Measurements from ENCODE around the gene ELF3. TPM values are rescaled to one million over a fixed set of nuclear protein-coding genes. Genes with fewer than 3 reads are reported as not detected.

The ELF3 gene
- total and polyA plus RNA-seq, 2 of the 4 experiments (the other 2 are of a cell fraction), result under 0.01 to 0.38 TPM

Small RNAs within 50 kb of the gene (microRNA-seq; reads per million reads assigned to microRNA genes)
- gene AL691482.1 (ENCODE audit: insufficient read depth, insufficient read length), result not detected
- gene AL691482.2 (ENCODE audit: insufficient read depth, insufficient read length), result not detected
- 0.37 to 3.1 reads per million in 2 experiments for gene MIR6740 (ENCODE audit: insufficient read depth in 1 of 2, insufficient read length in 1 of 2, unreplicated experiment in 1 of 2)
- gene RF00156 (ENCODE audit: insufficient read depth, insufficient read length), result not detected

Small RNAs within 50 kb of the gene (small RNA-seq; reads per million reads assigned to genes)
- 0 reads per million in 5 experiments for gene AL691482.1
- gene AL691482.2, result 0 reads per million in 5 experiments
- 0 reads per million in 5 experiments for gene MIR6740
- gene RF00156, result 0 to 0.18 (median 0) reads per million in 5 experiments

Other genes with a start within 250 kb of the ELF3 start
- 13.9 and 14.0 TPM in 2 replicates for gene IPO9, start 181.4 kb upstream of the ELF3 start, total RNA-seq (2012; rRNA removed)
- 23.4 and 29.6 TPM in 2 replicates for gene IPO9, start 181.4 kb upstream of the ELF3 start, polyA plus RNA-seq (2012; rRNA removed)
- 10.0 and 11.1 TPM in 2 replicates for gene SHISA4, start 121.7 kb upstream of the ELF3 start, total RNA-seq (2012; rRNA removed)
- 34.8 and 47.8 TPM in 2 replicates for gene SHISA4, start 121.7 kb upstream of the ELF3 start, polyA plus RNA-seq (2012; rRNA removed)
- gene LMOD1, start 64.0 kb upstream of the ELF3 start, total RNA-seq (2012; rRNA removed), result 44.4 and 53.2 TPM in 2 replicates
- 48.6 and 51.7 TPM in 2 replicates for gene LMOD1, start 64.0 kb upstream of the ELF3 start, polyA plus RNA-seq (2012; rRNA removed)
- 87.3 and 114 TPM in 2 replicates for gene TIMM17A, start 55.1 kb upstream of the ELF3 start, total RNA-seq (2012; rRNA removed)
- gene TIMM17A, start 55.1 kb upstream of the ELF3 start, polyA plus RNA-seq (2012; rRNA removed), result 66.4 and 80.4 TPM in 2 replicates
- 39.7 and 49.8 TPM in 2 replicates for gene RNPEP, start 27.9 kb upstream of the ELF3 start, total RNA-seq (2012; rRNA removed)
- 57.3 and 75.4 TPM in 2 replicates for gene RNPEP, start 27.9 kb upstream of the ELF3 start, polyA plus RNA-seq (2012; rRNA removed)
- gene GPR37L1, start 112.3 kb downstream of the ELF3 start, total RNA-seq (2012; rRNA removed), result not detected in 2 replicates
- 0.02 TPM in 1 of 2 replicates, not detected in the other for gene GPR37L1, start 112.3 kb downstream of the ELF3 start, polyA plus RNA-seq (2012; rRNA removed)
- gene ARL8A, start 134.2 kb downstream of the ELF3 start, total RNA-seq (2012; rRNA removed), result 18.1 and 19.7 TPM in 2 replicates
- gene ARL8A, start 134.2 kb downstream of the ELF3 start, polyA plus RNA-seq (2012; rRNA removed), result 30.7 and 38.6 TPM in 2 replicates
- not detected in 2 replicates for gene PTPN7, start 150.0 kb downstream of the ELF3 start, total RNA-seq (2012; rRNA removed)
- gene PTPN7, start 150.0 kb downstream of the ELF3 start, polyA plus RNA-seq (2012; rRNA removed), result 0.05 TPM in 1 of 2 replicates, not detected in the other
- gene LGR6, start 183.2 kb downstream of the ELF3 start, total RNA-seq (2012; rRNA removed), result not detected in 2 replicates
- not detected in 2 replicates for gene LGR6, start 183.2 kb downstream of the ELF3 start, polyA plus RNA-seq (2012; rRNA removed)